GM19395 (cell line): ENCODE measurements around the gene CTBP2.

ENCODE experiments used
- ATAC-seq: cut with Tn5 transposase; IDR thresholded peaks from one replicate; pipeline ENCODE4 v1.9.1; 2021; ENCODE audit warnings: mild to moderate bottlenecking, moderate library complexity; ENCODE audit not compliant: unreplicated experiment

CTBP2 gene

DNA sequence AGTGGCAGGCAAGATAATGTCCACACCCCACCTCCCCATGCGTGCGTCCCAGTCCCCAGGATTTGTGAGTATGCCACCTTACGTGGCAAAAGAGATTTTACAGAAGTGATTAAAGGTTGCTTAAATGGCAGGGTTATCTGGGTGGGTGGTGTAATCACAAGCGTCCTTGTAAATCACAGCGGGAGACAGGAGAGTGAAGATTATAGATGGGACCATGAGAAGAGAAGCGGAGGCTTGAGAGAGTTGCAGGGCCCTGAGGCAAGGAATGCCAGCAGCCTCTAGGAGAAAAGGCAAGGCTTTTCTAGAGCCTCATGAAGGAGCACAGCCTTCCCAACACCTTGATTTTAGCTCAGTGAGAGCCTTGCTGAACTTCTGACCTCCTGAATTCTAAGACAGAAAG is 208.2 kb downstream of the CTBP2 start:
- ATAC-seq = no peak

DNA sequence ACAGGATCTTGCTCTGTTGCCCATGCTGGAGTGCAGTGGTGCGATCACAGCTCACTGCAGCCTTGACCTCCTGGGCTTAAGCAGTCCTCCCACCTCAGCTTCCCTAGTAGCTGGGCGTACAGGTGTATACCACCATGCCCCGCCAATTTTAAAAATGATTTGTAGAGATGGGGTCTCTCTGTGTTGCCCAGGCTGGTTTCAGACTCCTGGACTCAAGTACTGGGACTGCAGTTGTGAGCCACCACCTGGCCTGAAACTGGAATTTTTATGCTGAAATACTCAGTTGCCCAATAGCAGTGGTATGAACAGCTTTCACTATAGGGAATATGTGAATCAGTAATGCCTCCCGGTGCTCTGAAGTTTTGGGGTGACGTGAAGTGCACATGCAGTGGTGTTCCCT is 210.8 kb downstream of the CTBP2 start:
- no peak for ATAC-seq

DNA sequence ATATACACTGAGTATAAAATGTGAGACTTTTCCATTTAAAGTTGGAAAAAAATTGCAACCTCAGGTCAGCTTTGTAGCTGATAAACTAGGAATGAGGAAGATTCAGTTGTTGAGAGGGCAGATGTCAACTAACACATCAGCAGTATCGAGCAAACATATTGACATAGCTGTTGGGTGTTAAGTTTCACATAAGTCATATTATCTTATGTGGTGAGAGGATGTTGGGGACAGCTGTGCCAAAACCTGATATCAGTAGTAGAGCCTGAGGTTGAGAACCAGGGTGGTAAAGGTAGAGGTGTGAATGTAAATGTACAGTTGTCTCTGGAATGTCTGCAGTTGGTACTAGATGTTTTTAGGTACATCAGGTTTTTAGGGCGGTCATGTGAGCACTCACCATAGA is 213.4 kb downstream of the CTBP2 start:
- no peak for ATAC-seq

DNA sequence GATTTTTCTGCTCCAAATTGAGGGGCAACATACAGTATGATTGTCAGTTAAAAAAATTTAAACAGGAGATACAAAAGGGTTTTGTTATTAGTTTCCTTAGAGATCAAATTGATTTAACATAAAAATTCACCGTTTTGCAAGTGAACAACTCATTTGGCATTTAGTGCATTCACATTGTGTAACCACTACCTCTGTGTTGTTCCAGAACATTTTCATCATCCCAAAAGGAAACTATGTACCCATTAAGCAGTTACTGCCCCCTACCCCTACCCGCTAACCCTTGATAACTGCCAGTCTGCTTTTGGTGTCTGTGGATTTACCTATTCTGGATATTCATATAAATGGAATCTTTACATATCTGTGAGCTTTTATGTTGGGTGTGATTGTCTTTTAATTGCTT is 215.4 kb downstream of the CTBP2 start:
- no peak for ATAC-seq

DNA sequence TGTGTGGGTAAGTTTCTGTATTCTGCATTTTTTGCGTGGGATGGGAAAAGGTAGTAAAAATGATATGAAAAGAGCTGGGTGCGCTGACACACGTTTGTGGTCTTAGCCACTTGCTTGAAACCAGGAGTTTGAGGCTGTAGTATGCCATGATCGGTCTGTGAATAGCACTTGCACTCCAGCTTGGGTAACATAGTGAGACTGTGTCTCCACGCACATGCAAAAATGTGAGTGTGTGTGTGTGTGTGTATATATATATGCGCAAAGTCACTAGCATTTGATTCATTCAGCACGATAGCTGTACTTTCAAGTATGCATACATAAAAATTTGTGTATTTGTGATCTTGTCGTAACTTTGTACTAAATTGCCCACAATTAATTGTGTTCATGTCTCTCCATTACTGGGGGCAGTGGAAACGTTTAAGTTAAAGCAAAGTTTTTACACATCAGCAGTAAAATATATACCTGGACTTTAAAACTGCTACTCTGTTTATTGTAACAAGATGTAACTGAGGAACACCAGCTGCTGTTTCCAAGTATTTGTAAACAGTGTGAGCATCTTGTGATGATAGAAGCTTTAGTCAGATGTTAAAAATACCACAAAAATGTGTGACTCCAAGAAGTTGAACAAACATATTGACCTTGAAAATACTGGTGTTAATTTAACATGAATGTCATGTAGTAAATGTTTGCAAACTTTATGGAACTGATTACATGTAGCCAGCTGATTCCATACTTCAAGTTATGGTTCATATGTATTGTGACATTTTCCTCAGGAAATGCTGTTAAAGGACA is 216.9 kb downstream of the CTBP2 start:
- ATAC-seq = no peak

DNA sequence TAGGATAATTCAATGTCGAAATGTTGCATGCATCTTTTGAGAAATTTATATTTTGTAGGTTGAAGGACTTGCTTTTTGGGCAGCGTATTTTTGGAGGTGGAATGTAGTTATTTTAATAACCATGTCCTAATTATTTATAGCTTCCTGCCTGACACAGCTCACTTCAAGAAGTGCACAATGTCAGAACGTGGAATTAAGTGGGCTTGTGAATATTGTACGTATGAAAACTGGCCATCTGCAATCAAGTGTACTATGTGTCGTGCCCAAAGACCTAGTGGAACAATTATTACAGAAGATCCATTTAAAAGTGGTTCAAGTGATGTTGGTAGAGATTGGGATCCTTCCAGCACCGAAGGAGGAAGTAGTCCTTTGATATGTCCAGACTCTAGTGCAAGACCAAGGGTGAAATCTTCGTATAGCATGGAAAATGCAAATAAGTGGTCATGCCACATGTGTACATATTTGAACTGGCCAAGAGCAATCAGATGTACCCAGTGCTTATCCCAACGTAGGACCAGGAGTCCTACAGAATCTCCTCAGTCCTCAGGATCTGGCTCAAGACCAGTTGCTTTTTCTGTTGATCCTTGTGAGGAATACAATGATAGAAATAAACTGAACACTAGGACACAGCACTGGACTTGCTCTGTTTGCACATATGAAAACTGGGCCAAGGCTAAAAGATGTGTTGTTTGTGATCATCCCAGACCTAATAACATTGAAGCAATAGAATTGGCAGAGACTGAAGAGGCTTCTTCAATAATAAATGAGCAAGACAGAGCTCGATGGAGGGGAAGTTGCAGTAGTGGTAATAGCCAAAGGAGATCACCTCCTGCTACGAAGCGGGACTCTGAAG is 217.8 kb downstream of the CTBP2 start:
- no peak for ATAC-seq

DNA sequence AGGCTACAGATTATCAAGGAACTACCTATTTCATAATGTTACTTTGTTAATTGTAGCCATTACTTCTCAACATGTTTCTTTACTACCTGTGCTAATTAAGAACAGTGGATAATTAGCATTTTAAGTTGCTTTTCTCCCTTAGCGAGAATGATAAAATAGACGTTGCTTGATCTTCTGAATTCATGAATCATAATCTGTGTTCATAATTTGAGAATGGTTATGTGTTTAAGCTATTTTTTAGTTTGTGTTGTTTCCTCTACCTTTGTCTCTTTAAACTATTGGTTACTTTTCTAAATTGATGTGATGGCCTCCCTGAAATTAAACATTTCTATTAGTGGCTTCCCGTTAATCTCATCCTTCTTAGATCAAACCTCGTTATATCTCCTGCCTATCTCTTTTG is 218.5 kb downstream of the CTBP2 start, which contains the start of gene ZRANB1:
Gene ZRANB1 (plus strand): TSS at position 301 of the 400 bp plus-strand sequence. CDS start 371 bp downstream, outside the sequence.
- no peak for ATAC-seq

- ATAC-seq = no peak
These were observed 221.1 kb downstream of the CTBP2 start for GRCh38 chr10:124939290-124939689.

DNA sequence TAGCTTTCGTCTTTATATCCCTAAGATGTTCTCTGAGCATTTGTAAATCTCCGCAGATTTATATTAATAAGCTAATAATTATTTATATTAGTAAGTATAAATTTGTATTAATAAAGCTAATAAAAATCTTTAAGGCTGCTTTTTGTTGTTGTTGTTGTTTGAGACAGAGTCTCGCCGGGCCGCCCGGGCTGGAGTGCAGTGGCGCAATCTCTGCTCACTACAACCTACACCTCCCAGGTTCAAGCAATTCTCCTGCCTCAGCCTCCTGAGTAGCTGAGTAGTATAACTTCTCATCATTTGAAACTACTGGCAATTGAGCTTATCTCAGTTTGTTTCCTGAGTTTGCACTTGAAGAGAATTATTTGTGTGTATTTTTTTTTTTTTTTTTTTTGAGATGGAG is 223.6 kb downstream of the CTBP2 start:
- ATAC-seq = no peak

- ATAC-seq = no peak
These were observed 224.4 kb downstream of the CTBP2 start for GRCh38 chr10:124935946-124936345.
